Measurements from ENCODE around the gene ARID3A. TPM values are rescaled to one million over a fixed set of nuclear protein-coding genes. Genes with fewer than 3 reads are reported as not detected.

ARID3A gene
- total RNA-seq, 2 experiments from 2014 or later = 25.1 to 36.0 TPM

DNA sequence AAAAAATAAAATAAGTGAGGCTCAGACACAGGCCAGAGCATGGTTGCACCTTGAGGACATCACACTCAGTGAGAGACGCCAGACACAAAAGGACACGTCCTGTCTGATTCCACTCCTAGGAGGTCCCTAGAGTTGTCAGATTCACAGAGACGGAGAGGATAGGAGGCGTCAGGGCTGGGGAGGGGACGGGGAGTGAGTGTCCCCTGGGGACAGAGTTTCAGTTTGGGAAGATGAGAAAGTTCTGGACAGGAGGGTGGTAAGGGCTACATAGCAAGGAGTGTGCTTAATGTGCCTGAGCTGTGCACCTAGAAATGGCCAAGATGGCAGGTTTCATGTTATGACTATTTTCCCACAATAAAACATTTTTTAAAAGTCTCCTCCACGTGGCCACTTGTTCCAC lies 72.2 kb downstream of the ARID3A start:
- no peak for DNase-seq
- Mint-ChIP-seq H3K27me3 (peaks cover 19% of the 10 kb centered on the region), H3K36me3 (ENCODE audit: low read depth) (peaks cover 2% of the 10 kb centered on the region), H3K4me1 (peaks cover 10% of the 10 kb centered on the region), H3K4me3 (no peak overlapping the region), H3K9me3 (ENCODE audit: low read depth) (no peaks in the 10 kb centered on the region), H3K27ac (no peak overlapping the region)
- POLR2A ChIA-PET = no interaction called here
- ATAC-seq = no peak
- CTCF ChIA-PET = interaction anchor here (0.6 to 2.3 kb wide), 4 partner anchors 16 to 310 kb away, joined by 3 to 8 read pairs (median 3); no protein-coding TSS in a partner anchor
- intact Hi-C loops (cut with DNase I, micrococcal nuclease) = no loop called here

GRCh38 chr19:999379-999719 lies 73.5 kb downstream of the ARID3A start:
- POLR2A ChIA-PET = no interaction called here
- Mint-ChIP-seq H3K36me3 (ENCODE audit: low read depth) (no peaks in the 10 kb centered on the region), H3K9me3 (ENCODE audit: low read depth) (no peaks in the 10 kb centered on the region), H3K27ac (no peak overlapping the region), H3K27me3 (peaks cover 19% of the 10 kb centered on the region), H3K4me3 (no peak overlapping the region), H3K4me1 (peaks cover 10% of the 10 kb centered on the region)
- CTCF ChIA-PET = interaction anchor here (0.7 to 0.9 kb wide), 2 partner anchors 17 to 68 kb away, joined by 3 read pairs; no protein-coding TSS in a partner anchor
- intact Hi-C loops (cut with DNase I, micrococcal nuclease) = no loop called here
- ATAC-seq (no peak), DNase-seq (no peak)

DNA sequence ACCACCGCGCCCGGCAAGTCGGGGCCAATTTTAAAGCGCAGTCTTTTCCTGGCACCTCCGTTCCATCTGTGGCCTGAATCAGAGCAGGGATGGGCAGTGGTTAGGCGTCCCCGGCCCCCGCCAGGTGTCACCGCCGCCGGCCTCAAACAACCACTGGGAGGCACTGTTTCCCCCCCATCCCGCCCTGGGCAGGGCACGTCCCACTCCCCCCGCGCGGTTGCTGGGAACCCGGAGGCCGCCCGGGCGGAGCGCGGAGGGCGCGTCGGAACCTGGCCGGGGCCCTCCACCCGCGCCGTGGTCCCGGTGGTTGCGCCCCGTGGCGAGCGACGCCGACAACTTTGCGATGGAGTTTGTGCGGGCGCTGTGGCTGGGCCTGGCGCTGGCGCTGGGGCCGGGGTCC lies 74.3 kb downstream of the ARID3A start, which contains the start of gene GRIN3B:
Gene GRIN3B, plus strand, starts transcription at position 325 of the 400 bp plus-strand sequence. Its CDS starts 19 bp downstream, at position 344.
- ChIA-PET POLR2A (no interaction called here), CTCF (no interaction called here)
- Mint-ChIP-seq H3K4me1 (peaks cover 10% of the 10 kb centered on the region), H3K9me3 (ENCODE audit: low read depth) (no peaks in the 10 kb centered on the region), H3K36me3 (ENCODE audit: low read depth) (no peaks in the 10 kb centered on the region), H3K27ac (no peak within 1 kb of the TSS), H3K27me3 (peaks cover 19% of the 10 kb centered on the region), H3K4me3 (no peak within 1 kb of the TSS)
- ATAC-seq (peak; percentile 57), DNase-seq (peak; percentile 89)
- intact Hi-C loops (cut with DNase I, micrococcal nuclease) = loop anchor here in 1 of 2 experiments (1.0 kb wide), 1 partner anchor 240 kb away; no protein-coding TSS in a partner anchor

- intact Hi-C loops (cut with DNase I, micrococcal nuclease) = loop anchor here (1.0 kb wide), 4 partner anchors 80 to 239 kb away; no protein-coding TSS in a partner anchor
- H3K27me3 Mint-ChIP-seq = peaks cover 19% of the 10 kb centered on the region
- DNase-seq (no peak), ATAC-seq (no peak)
- H3K4me3 Mint-ChIP-seq = no peak overlapping the region
- no peaks in the 10 kb centered on the region for H3K36me3 Mint-ChIP-seq (ENCODE audit: low read depth)
- no peaks in the 10 kb centered on the region for H3K9me3 Mint-ChIP-seq (ENCODE audit: low read depth)
- H3K4me1 Mint-ChIP-seq = peaks cover 10% of the 10 kb centered on the region
- ChIA-PET CTCF (interaction anchor here (0.6 to 1.1 kb wide), 3 partner anchors 24 to 213 kb away, joined by 3 read pairs; no protein-coding TSS in a partner anchor), POLR2A (no interaction called here)
- no peak overlapping the region for H3K27ac Mint-ChIP-seq
These were observed 75.0 kb downstream of the ARID3A start for GRCh38 chr19:1000591-1001537.

DNA sequence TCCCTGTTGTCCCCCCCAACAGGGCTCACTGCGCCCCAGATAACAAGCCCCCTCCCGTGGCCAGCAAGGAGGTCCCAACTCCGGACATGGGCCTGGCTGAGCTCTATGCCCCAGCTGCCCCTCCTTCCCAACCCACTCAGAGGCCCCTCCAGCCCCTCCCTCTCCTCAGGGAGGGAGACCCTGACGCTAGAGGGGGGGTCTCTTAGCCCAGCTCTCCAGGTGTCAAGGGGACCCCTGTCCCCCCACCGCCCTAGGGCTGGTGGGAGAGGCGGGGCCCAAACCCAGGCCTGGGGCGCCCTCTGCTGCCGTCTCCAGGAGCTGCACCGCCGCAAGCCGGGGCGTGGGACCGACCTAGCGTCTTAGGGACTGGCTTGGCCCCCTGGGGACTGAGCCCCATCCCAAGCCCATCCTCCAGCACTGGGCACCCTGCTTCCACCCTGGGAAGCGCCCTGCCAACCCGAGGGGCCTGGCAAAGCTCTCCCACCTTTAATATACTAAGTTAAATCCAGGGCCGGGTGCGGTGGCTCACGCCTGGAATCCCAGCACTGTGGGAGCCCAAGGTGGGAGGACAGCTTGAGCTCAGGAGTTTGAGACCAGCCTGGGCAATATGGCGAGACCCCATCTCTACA lies 75.8 kb downstream of the ARID3A start:
- peaks cover 5% of the 10 kb centered on the region for H3K4me1 Mint-ChIP-seq
- H3K4me3 Mint-ChIP-seq = no peak overlapping the region
- H3K9me3 Mint-ChIP-seq (ENCODE audit: low read depth) = no peaks in the 10 kb centered on the region
- no peak overlapping the region for H3K27ac Mint-ChIP-seq
- H3K36me3 Mint-ChIP-seq (ENCODE audit: low read depth) = no peaks in the 10 kb centered on the region
- peaks cover 19% of the 10 kb centered on the region for H3K27me3 Mint-ChIP-seq
- ATAC-seq = peak; percentile 77
- POLR2A ChIA-PET = no interaction called here
- CTCF ChIA-PET = interaction anchor here (1.0 to 1.1 kb wide), 2 partner anchors 25 to 129 kb away, joined by 3 read pairs; no protein-coding TSS in a partner anchor
- DNase-seq = peak; percentile 84
- intact Hi-C loops (cut with DNase I, micrococcal nuclease) = loop anchor here (1.0 kb wide), 3 partner anchors 80 to 231 kb away; no protein-coding TSS in a partner anchor

DNA sequence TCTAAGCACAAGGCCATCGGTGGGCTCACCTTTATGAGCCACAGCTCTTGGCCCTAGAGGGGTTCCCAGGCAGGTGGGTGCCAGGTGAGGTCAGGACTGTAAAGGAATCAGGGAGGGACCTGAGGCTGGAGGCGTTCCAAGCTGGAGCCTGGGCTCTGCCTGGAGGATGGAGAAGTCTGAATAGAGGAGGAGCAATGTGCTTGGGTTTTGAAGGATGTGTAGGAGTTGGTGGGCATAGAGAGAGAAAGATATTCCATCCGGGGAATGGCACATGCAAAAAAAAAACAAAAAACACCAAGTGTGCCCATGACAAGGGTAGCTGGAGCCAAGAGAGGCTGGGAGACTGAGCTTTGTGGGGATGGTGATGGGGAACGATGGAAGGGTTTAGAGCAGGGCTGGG lies 76.8 kb downstream of the ARID3A start:
- Mint-ChIP-seq H3K4me1 (peaks cover 3% of the 10 kb centered on the region), H3K4me3 (no peak overlapping the region), H3K27ac (no peak overlapping the region), H3K9me3 (ENCODE audit: low read depth) (no peaks in the 10 kb centered on the region), H3K27me3 (peaks cover 19% of the 10 kb centered on the region), H3K36me3 (ENCODE audit: low read depth) (no peaks in the 10 kb centered on the region)
- ChIA-PET POLR2A (interaction anchor here (1.0 kb wide), 1 partner anchor 16 kb away, joined by 8 read pairs; no protein-coding TSS in a partner anchor), CTCF (interaction anchor here (0.5 to 0.6 kb wide), 3 partner anchors 26 to 273 kb away, joined by 3 read pairs; no protein-coding TSS in a partner anchor)
- intact Hi-C loops (cut with DNase I, micrococcal nuclease) = no loop called here
- ATAC-seq (no peak), DNase-seq (no peak)

DNA sequence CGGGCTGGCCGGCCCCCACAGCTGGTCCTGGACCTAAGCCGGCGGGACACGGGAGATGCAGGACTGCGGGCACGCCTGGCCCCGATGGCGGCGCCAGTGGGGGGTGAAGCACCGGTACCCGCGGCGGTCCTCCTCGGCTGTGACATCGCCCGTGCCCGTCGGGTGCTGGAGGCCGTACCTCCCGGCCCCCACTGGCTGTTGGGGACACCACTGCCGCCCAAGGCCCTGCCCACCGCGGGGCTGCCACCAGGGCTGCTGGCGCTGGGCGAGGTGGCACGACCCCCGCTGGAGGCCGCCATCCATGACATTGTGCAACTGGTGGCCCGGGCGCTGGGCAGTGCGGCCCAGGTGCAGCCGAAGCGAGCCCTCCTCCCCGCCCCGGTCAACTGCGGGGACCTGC lies 77.4 kb downstream of the ARID3A start:
- Mint-ChIP-seq H3K27ac (no peak overlapping the region), H3K4me1 (peaks cover 3% of the 10 kb centered on the region), H3K36me3 (ENCODE audit: low read depth) (peaks cover under 1% of the 10 kb centered on the region), H3K4me3 (no peak overlapping the region), H3K9me3 (ENCODE audit: low read depth) (no peaks in the 10 kb centered on the region), H3K27me3 (peaks cover 14% of the 10 kb centered on the region)
- DNase-seq = no peak
- CTCF ChIA-PET = interaction anchor here (0.6 kb wide), 1 partner anchor 46 kb away, joined by 3 read pairs; no protein-coding TSS in a partner anchor
- ATAC-seq = no peak
- POLR2A ChIA-PET = interaction anchor here (1.0 kb wide), 1 partner anchor 15 kb away, joined by 8 read pairs; no protein-coding TSS in a partner anchor
- intact Hi-C loops (cut with DNase I, micrococcal nuclease) = no loop called here

GRCh38 chr19:1004204-1004802 lies 78.5 kb downstream of the ARID3A start:
- ATAC-seq (no peak), DNase-seq (no peak)
- ChIA-PET POLR2A (no interaction called here), CTCF (no interaction called here)
- intact Hi-C loops (cut with DNase I, micrococcal nuclease) = no loop called here
- no peak overlapping the region for H3K27ac Mint-ChIP-seq
- H3K36me3 Mint-ChIP-seq (ENCODE audit: low read depth) = peaks cover 2% of the 10 kb centered on the region
- peaks cover 8% of the 10 kb centered on the region for H3K27me3 Mint-ChIP-seq
- H3K9me3 Mint-ChIP-seq (ENCODE audit: low read depth) = no peaks in the 10 kb centered on the region
- H3K4me1 Mint-ChIP-seq = peaks cover 3% of the 10 kb centered on the region
- no peak overlapping the region for H3K4me3 Mint-ChIP-seq

- H3K9me3 Mint-ChIP-seq (ENCODE audit: low read depth) = no peaks in the 10 kb centered on the region
- intact Hi-C loops (cut with DNase I, micrococcal nuclease) = no loop called here
- no peak for DNase-seq
- peaks cover 4% of the 10 kb centered on the region for H3K36me3 Mint-ChIP-seq (ENCODE audit: low read depth)
- ATAC-seq = no peak
- H3K4me3 Mint-ChIP-seq = no peak overlapping the region
- peaks cover 5% of the 10 kb centered on the region for H3K27me3 Mint-ChIP-seq
- ChIA-PET CTCF (no interaction called here), POLR2A (no interaction called here)
- H3K4me1 Mint-ChIP-seq = peaks cover 3% of the 10 kb centered on the region
- H3K27ac Mint-ChIP-seq = no peak overlapping the region
These were observed 79.2 kb downstream of the ARID3A start for GRCh38 chr19:1004803-1005664.

DNA sequence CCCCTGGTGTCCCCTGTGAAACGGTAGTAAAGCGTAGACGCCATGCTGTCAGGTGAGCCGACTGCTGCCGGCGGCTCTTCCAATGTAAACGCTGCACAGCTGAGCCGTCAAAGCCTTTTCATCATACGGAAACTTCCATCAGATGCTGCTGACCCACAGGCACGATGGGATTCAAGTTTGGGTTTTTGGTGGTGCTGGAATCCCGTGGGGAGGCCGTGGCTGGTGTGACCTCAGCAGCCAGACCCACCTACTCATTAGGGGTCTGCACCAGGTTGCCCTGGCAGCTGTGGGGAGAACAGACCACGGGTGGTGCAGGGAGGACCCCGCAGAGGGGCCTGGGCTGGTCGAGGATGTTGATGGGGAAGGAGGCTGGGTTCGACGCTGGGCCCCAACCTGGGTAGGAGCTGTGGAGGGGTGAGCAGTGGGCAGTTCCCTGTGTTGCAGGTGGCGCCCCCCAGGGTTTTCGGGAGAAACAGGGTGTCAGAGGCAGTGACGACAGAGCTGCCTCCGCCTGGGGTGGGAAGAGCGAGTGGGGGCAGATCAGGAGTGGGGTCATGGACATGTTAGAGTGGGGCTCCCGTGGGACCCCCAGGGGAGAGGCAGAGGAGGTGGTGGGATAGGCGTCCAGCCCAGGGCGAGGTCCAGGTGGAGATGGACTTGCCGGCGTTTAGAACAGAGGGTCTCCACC lies 81.0 kb downstream of the ARID3A start:
- Mint-ChIP-seq H3K4me3 (no peak overlapping the region), H3K4me1 (no peaks in the 10 kb centered on the region), H3K36me3 (ENCODE audit: low read depth) (peaks cover 4% of the 10 kb centered on the region), H3K27ac (no peak overlapping the region), H3K27me3 (peaks cover 5% of the 10 kb centered on the region), H3K9me3 (ENCODE audit: low read depth) (no peaks in the 10 kb centered on the region)
- ChIA-PET CTCF (interaction anchor here (0.8 kb wide), 2 partner anchors 8 to 10 kb away, joined by 3 to 7 read pairs; no protein-coding TSS in a partner anchor), POLR2A (interaction anchor here (1.2 kb wide), 1 partner anchor 13 kb away, joined by 4 read pairs; no protein-coding TSS in a partner anchor)
- ATAC-seq = no peak
- intact Hi-C loops (cut with DNase I, micrococcal nuclease) = no loop called here
- DNase-seq = no peak

Measured in activated CD4-positive, alpha-beta T cell treated with anti-CD3 and anti-CD28 coated beads for 36 hours (primary cell).